Stimulated activated CD4-positive, alpha-beta T cell treated with anti-CD3 and anti-CD28 coated beads, Interleukin-12 subunit alpha, Interleukin-12 subunit beta, amount 100 ng/mL, for 48 hours (primary cell): Measurements from ENCODE around the gene KIF3C.
"Not testable (repeated sequence)": the region's sequence is repeated elsewhere in the genome, so short reads cannot be mapped to it uniquely, and the experiment has no call there.

Source experiments
- DNase-seq, 3 donors: peaks; one replicate each; pipeline ENCODE4 v3.0.0-alpha.2; 2020; ENCODE audit warnings: low read depth in 2 of 3, low spot score in 1 of 3

The KIF3C gene

DNA sequence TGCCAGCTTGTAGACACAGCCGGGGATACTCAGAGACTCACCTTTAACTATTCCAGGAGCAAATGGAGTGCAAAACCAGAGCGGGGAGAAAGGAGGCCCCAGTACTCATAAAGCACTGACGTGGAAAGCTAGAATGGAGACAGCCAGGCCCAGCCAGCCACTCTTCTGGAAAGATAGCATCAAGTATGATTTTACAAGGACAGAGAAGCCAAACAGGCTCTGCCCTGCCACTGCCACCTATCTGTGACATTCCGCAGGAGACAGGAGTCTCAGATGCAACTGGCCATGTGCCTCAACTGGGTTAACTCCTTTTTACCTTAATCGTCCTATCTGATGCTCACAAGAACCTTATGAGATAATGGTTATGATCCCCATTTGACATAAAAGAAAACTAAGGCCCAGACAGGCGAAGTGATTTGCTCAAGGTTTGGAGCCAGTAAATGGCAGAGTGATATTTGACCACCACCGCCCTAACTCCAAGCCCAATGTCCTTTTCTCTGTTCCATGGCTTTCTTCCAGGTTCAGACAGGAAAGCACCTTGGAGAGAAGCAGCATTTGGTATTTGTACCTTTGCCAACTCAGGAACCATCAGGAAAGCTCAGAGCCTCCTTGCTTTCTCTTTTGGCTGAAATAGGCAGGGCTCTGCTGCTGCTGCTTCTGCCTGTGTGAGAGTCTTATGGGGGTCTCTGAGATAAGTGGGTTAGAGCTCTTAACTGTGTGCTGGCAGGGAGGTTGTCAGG lies 15.6 kb downstream of the KIF3C start:
- DNase-seq = no peak

- DNase-seq = no peak
These were observed 17.4 kb downstream of the KIF3C start for GRCh38 chr2:25964891-25965290.

DNA sequence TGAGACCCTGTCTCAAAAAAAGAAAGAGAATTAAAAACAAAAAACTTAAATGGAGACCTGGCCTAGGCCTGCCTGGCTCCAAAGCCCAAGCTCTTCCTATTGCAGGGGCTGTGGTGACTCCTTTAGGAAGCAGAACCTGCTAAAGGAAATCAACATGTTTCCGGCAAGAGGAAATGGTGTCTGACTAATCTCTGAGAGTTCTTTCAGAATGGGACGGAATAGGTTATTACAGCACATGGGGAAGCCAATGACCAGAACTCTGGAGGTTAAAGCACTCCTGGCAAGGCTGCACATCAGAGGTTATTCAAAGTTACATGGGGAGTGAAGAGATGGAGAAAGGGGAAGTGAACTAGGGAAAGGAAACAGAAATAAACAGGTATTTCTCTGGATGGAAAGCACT lies 21.4 kb downstream of the KIF3C start:
- DNase-seq = no peak

- DNase-seq = no peak
These were observed 21.9 kb downstream of the KIF3C start for GRCh38 chr2:25960396-25960795.

- not testable (repeated sequence) for DNase-seq
These were observed 23.7 kb downstream of the KIF3C start for GRCh38 chr2:25958611-25959010.

- no peak for DNase-seq
These were observed 24.6 kb downstream of the KIF3C start for GRCh38 chr2:25957743-25958142.

DNA sequence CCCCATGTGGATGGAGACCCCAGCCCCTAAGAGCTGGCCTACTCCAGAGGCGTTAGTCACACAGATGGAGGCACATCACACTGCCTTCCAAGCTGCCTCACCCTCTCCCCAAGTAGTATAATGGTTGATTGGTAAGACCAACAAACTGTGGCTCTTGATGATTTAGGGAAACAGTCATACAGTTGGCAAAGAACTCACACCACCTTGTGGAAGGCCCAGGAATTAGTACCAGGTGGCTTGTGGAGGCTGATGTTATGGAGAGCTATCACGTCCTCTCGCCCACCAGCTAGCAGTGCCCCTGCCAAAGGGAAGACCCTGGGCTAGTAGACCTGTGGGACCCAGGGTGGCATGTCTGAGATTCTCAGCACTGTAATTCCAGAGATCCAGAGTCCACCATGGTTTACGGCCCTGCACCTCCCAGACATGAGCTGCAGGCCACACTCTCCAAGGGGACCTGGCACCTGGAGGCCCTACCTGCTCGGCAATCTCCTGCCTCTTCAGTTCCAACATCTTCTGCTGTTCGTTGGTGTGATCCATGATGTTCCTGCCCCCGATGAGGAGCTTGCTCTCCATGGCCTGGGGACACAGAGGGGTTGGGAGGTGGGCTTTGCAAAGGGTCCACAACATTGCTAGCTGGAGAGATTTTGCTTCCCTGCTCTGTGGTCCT lies 26.3 kb downstream of the KIF3C start:
- DNase-seq = no peak

GRCh38 chr2:25955036-25955435 lies 27.3 kb downstream of the KIF3C start:
- no peak for DNase-seq

- no peak for DNase-seq
These were observed 28.0 kb downstream of the KIF3C start for GRCh38 chr2:25954199-25954752.

- peak; percentile 59 to 69 (median 65) for DNase-seq
These were observed 31.2 kb downstream of the KIF3C start for GRCh38 chr2:25951071-25951547.

- no peak for DNase-seq
These were observed 33.9 kb downstream of the KIF3C start for GRCh38 chr2:25948437-25948836.

- DNase-seq = no peak
These were observed 41.3 kb downstream of the KIF3C start for GRCh38 chr2:25941042-25941441.

GRCh38 chr2:25939257-25939668 lies 43.0 kb downstream of the KIF3C start:
- DNase-seq = no peak

DNA sequence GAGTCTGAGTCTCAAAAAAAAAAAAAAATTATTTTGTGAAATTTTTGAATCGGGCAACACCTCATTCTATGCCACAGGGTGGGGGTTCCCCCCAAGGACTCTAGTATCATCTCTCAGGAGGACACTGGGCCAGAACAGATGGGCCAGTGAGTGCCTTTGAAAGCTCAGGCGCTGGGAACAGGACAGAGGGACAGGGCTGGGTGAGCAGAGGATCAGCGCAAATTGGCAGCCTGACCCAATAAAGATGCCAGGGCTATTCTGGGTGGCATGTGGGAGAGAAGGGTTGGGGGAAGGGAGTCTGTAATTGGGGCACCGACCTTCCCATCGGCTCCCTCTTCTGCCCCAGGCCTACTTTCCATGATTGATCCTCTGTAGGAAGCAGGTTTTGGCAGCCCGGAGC lies 44.0 kb downstream of the KIF3C start:
- no peak for DNase-seq

DNA sequence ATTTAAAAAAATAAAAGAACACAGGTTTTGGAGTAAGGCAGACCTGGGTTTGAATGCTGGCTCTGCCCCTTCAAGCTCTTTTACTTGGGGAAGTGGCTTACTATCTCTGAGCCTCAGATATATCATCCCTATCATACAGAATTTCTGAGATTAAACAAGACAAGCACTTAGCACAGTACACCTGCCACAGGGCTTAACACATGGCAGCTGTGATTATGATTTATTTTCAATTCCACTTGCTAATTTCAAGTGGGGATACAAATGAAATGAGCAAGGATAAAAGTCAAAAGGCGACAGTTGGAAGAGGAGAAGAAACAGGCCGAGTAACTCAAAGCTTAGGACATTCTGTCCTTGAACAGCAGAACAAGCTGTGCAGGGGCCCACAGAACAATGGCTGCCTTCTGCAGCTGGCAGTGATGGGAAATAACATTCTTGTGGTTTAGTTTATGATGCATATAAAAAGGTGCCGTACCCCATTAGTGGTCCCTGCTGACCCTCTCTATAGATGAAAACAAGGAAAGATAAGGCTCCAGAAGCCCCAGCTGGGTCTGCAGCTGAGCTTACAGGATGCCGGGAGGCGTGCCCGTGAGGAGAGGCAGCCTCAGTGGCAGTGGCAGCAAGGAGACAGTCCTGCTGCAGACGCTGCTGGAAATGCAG lies 45.3 kb downstream of the KIF3C start:
- DNase-seq = no peak

DNA sequence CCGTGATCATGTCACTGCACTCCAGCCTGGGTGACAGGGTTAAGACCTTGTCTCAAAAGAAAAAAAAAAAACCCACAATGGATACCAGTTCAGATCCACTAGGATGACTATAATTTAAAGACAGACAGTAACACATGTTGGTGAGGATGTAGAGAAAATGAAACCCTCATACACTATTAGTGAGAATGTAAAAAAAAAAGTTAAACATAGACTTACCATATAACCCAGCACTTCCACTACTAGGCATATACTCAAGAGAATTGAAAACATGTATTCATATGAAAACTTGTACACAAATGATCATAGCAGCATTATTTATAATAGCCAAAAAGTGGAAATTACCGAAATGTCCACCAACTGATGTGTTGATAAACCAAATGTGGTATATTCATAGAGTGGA lies 48.7 kb downstream of the KIF3C start:
- DNase-seq = no peak

DNA sequence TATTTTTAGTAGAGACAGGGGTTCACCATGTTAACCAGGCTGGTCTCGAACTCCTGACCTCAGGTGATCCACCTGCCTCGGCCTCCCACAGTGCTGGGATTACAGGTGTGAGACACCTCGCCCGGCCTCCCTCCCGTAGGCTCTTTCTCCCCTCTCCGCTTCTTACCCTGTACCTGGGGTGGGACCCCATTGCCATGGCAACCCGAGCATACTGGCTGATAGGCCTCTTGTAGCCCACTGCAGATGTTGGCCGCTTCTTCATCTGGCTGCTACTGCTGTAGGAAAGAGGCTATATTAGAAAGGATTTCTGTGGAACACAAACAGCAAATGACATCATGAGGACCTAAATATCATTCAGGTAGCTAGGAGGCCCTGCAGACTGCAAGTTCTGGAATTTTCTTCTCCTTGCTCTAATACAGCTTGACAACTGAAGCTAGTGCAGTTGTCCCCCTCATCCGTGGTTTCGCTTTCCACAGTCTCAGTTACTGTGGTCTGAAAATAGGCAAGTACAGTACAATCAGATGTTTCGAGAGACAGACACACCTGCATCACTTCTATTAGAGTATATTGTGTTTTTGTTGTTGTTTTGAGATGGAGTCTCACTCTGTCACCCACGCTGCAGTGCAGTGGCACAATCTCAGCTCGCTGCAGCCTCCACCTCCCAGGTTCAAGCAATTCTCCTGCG lies 52.4 kb downstream of the KIF3C start:
- no peak for DNase-seq

- DNase-seq = no peak
These were observed 53.6 kb downstream of the KIF3C start for GRCh38 chr2:25928668-25929067.

- no peak for DNase-seq
These were observed 55.1 kb downstream of the KIF3C start for GRCh38 chr2:25926984-25927756.

- no peak for DNase-seq
These were observed 59.8 kb downstream of the KIF3C start for GRCh38 chr2:25922501-25922900.
